Measurements from ENCODE around the gene TMEM9B.
A peak's percentile ranks its signal among the peaks of the same experiment; 100 is the strongest.

The TMEM9B gene

DNA sequence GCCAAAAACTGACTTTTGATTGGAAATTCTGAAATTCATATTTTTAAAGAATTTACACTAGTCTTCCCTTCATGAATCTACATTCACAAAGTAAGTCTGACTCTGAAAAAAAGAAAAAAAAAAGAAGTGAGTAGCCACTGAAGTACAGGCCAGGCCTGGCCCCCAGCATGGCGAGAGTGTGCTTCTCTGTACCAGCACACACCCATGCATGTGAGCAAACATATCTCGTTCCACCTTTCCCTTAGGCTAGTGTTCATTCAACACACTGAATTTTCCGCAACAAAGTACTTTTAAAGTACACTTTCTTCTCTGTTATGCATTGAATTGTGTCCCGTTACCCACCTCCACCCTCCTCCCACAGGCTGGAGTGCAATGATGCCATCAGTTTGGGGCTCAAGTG is 36.0 kb downstream of the TMEM9B start:
- DNase-seq = no peak

DNA sequence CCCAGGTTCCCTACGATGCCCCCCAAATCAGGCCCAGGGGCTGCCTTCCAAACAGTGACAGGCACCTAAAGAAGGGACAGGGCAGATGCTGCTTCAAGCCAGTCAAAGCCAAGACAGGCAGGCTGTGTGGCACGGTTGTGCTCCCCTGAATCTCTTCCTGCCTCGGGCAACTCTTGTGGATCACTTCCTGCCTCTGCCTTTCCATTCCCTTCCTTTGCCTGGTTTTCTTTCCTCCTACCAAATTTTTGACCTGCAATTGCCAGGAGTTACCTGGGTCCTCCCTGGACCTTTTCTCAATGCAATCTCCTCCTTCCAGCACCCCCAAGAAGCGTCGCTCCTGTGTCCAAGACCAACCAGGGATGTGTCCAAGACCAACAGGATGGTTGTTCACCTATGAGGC is 37.0 kb downstream of the TMEM9B start:
- no peak for DNase-seq

DNA sequence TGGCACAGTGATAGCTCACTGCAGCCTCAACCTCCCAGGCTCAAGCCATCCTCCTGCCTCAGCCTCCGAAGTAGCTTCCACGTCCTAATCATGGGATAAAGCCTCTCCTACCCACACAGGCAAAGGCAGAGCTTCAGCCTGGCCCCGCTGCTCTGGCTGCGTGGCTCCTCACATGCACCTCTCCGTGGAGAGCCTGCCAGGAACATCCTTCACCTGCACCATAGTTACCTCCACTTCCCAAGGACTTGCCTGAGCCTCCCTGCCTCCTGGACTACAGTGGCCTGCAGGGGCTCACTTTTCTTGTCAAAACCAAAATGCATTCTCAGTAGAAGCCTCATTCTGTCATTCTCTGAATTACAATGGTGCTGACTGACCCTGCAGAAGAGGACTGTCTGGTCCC is 38.0 kb downstream of the TMEM9B start:
- no peak for DNase-seq

DNA sequence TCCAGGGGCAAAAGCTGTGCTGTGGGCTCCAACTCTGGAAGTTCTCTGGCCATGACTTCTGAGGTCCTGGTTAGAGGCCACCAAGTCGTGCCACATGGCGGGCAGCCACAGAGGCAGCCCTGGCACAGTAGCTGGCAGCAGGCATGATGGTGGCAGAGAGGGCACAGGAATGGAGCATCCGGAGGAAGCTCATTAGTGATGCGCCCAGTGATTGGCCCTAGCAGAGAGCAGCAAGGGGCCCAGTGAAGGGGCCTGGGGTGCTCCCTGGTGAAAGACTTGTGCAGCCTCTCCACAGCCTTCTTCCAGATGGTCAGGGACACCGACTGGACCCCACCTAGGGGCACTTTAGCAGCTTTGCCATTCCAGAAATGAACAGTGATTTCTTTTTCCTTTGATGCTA is 38.5 kb downstream of the TMEM9B start:
- no peak for DNase-seq

DNA sequence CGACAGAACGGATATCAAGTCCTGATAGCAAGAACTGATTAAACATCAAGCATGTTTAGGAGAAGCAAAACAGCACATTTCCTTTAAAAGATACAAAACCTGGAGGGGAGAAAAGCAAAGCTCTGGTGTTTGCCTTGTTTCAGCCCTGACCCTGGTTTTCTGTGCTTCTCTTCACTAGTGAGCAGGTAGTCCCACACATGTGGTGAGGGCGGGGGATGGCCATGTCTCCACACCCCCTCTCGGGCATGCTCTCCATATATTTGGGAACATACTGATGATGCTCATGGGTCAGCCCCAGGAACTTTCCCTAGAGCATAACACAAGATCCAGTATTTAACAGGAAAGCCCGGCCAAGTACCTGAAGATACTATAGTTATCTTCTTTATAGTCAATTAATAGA is 41.6 kb downstream of the TMEM9B start:
- no peak for DNase-seq

DNA sequence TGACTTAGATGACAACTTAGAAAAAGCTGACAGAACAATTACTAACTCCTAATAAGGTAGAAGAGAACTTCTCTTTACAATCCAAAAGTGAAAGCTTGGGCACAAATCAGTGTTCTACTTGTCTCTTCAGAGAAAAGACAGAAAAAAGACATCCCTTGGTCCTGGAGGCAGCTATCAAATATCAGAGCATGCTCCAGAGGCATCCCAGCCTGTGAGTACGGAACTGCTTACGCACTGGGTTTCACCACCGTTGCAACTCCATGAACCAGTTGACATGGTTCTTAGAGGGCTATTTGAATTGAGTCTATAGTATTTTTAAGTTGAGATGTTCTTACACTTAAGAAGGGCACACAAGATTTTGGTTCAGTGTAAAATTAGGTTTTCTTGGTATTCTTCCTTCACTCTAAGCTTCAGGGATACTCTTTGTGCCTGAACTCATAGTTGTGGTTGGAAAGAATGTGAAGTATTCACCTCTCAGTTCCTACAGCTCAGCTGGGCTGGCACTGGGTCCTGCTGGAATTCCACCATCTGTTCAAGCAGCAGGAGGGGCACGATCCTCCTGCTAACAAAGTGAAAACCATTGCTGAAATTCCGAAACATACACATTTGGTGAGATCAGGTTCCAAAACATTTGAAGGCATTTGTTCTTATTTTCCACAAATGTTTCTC is 47.0 kb downstream of the TMEM9B start:
- DNase-seq = peak; percentile 63

DNA sequence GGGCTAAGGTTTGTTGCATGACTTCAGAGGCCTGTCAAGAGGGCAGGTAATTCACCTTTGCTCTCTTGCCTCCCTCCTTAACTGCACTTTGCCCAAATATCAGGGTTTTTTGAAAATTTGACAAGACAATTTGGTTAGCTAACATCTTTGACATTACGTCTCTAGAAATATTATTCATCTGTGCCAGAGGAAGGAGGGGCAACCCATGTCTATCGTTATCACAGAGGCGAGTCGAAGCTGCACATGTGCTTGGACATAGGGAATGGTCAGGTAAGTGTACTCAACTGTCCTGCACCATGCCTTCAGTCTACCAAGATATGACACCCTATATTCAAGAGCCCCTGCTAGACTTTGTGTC is 49.6 kb downstream of the TMEM9B start:
- no peak for DNase-seq

DNA sequence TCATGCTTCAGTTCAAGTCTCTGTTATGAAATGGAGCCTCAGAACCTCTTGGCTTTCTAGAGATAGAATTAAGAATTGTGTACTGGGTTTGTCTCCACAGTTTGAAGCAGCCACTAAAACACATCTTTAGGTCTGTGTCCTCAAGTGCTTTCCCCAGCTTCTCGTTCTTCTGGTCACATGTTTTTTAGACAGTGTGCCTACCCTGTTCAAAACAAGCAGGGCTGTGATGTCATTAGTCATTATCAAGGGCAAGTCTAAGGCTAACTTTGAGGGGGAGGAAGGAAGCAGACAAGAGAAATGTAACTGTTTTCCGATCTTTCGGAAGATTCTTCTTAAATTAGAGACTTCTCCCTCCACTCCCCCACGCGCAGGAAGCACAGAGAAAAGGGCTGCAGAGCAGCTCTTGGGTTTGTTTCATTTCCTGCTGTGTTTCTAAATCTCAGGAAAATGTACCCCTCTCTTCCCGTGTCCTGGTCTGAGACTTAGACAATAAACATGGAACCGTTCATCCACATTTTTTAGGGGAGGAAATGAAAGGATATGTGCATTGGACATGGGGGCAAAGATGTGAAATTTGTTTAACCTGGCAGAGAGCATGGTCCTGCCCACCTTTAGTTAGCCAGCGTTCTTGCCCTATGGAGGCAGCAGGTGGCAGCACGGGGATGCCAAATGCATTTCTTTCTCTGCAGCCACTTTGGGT is 50.1 kb downstream of the TMEM9B start:
- DNase-seq = peak; percentile 7

DNA sequence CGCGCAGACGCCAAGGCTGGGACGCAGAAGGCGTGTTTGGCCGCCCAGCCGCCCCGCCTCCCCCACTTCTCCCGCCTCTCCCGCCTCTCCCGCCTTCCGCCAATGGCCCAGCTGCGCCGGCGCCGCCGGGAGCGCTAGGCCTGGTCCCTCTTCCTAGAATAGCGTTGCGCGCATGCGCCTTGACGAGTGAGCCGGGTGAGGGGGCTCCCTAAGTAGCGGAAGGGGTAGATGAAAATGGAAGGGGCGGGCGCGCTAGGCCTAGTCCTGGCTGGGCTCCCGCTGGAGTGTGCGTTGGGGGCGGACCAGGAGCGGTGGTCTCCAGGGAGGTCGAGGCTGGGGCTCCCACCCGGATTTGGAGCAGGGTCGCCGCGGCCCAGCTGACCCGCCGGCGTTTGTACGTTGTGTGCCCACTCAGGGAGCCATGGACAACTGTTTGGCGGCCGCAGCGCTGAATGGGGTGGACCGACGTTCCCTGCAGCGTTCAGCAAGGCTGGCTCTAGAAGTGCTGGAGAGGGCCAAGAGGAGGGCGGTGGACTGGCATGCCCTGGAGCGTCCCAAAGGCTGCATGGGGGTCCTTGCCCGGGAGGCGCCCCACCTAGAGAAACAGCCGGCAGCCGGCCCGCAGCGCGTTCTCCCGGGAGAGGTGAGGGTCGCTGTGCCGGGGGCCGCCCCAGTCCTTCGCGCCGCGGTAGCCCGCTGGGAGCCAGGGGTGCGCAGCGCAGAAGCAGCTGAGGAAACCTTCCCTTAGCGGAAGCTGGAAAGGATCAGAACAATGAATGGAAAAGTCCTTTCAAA is 53.0 kb downstream of the TMEM9B start, which contains the start of gene AKIP1:
TSS of gene AKIP1 (plus strand) at position 161 of the 795 bp plus-strand sequence. CDS start at position 422, 261 bp downstream.
- peak; percentile 93 for DNase-seq

DNA sequence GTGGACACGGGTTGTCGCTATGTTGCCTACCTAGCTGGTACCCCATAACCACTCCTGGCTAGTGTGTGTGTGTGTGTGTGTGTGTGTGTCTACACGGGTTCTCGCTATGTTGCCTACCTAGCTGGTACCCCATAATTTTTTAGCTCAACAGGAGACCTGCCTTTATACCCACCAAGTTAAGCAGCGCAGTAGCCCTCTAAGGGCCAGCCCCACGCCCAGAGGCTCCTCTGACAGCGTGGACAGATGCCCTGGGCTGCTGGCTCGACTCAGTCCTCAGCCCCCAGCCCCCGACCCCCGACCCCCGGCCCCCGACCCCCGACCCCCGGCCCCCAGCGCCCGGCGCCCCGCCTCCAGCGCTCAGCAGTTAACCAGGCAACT is 53.6 kb downstream of the TMEM9B start:
- no peak for DNase-seq

DNA sequence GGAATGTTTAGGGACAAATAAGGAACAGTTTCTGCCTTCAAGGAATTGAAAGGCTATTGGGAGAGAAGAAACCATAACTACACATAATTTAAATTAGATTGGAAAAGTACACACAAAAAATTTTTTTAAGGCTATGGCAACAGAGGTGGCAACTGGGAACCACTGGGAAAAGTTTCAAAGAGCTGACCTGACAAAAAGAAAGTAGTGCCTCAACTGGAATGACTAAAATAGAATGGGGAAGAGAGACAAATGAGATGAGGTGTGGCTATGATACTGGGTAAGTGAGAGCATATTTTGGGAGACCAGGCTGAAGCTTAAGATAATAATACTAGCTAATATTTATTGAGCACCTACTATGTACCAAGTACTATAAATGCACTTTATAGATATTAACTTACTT is 56.1 kb downstream of the TMEM9B start:
- no peak for DNase-seq

DNA sequence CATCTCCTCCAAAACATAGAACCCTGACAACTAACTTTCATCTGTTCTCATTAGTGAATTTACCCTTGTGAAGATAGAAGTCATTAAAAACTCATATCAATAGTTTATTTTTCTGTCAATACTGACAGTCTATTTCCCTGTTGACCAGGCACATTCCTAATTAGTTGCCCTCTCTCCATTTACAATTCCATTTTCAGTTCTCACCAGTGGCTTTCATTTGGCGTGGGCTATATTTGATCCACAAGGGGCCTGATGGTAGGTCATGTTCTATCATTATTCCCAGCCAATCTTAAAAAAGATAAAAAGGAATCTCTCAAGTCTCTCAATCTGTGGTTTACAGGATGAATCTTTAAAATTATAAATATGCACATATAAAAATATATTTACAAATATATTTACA is 57.1 kb downstream of the TMEM9B start:
- DNase-seq = no peak

DNA sequence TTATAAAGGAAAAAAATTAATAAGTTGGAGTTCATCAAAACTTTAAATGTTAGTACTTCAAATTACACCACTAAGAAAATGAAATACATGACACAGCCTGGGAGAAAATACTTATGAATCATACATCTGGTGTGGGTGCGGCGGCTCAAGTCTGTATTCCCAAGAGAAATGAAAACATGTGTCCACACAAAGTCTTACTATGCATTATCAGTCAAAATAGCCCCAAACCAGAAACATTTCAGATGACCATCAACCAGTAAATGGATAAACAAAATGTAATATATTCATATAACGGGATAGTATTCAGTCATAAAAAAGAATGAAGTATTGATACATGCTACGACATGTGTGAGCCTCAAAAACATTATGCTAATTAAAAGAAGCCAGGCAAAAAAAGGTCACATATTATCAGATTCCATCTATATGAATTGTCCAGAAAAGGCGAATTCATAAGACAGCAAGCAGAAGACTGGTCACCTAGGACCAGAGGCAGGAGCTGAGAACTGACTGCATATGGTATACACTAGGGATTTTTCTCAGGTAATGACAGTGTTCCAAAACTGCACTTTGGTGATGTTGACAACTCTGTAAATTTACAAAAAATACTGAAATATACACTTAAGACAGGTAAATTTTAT is 58.6 kb downstream of the TMEM9B start:
- peak; percentile 63 for DNase-seq

DNA sequence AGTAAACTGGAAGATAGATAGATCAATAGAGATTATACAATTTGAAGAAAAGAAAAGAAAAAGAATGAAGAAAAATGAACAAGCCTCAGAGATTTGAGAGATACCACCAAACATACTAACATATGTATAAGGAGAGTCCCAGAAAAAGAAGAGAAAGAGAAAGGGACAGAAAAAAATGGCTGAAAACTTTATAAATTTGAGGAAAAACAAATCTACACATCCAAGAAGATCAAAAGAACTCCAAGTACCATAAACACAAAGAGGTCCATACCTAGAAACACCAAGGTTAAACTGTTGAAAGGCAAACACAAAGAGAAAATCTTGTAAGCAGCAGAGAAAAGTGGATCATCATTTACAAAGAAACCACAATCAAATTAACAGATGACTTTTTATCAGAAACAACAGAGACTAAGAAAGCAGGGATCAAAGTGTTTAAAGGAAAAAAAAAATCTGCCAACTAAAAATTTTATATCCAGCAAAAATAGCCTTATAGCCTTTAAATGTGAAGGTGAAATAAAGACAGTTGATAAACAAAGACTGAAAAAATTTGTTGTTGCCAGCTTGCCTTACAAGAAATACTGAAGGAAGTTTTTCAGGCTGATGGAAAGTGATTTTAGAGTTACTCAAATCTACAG is 65.0 kb downstream of the TMEM9B start:
- no peak for DNase-seq
